Kidney epithelial cell (primary cell): ENCODE measurements around the gene ATAD3C. TPM values are rescaled to one million over a fixed set of nuclear protein-coding genes. Genes with fewer than 3 reads are reported as not detected.

Experiments
- DNase-seq: peaks from one replicate; pipeline ENCODE4 v3.0.0-alpha.2; 2010; ENCODE audit warnings: low read depth
- H3K27me3 ChIP-seq: 2 replicates; pipeline ENCODE4 v1.6.0; 2011; ENCODE audit warnings: low read length; ENCODE audit not compliant: control insufficient read depth, insufficient read depth
- H3K36me3 ChIP-seq: 2 replicates; pipeline ENCODE4 v1.5.1; 2011; ENCODE audit warnings: low read length; ENCODE audit not compliant: control insufficient read depth, insufficient read depth
- H3K4me3 ChIP-seq: 2 replicates; pipeline ENCODE4 v1.5.1; 2011; ENCODE audit warnings: low read depth, mild to moderate bottlenecking, control low read depth, low read length
- total RNA-seq: library from RNA; depleted of rRNA; stranded (reverse); fragments of >200 nt; gene quantifications from 2 replicates; pipeline ENCODE4 v1.2.3, GENCODE V29; 2015
- TF ChIP-seq, protein P1 (sequence below): IDR thresholded peaks from 2 replicates; pipeline ENCODE4 v1.5.1; 2011; ENCODE audit warnings: mild to moderate bottlenecking, moderate library complexity, low read length, control low read depth, inconsistent platforms; ENCODE audit not compliant: insufficient read depth, poor library complexity, severe bottlenecking

Gene ATAD3C
- total RNA-seq, 1 donor from 2014 or later = 0.38 TPM

- DNase-seq = no peak
- TF ChIP-seq, protein P1, sequence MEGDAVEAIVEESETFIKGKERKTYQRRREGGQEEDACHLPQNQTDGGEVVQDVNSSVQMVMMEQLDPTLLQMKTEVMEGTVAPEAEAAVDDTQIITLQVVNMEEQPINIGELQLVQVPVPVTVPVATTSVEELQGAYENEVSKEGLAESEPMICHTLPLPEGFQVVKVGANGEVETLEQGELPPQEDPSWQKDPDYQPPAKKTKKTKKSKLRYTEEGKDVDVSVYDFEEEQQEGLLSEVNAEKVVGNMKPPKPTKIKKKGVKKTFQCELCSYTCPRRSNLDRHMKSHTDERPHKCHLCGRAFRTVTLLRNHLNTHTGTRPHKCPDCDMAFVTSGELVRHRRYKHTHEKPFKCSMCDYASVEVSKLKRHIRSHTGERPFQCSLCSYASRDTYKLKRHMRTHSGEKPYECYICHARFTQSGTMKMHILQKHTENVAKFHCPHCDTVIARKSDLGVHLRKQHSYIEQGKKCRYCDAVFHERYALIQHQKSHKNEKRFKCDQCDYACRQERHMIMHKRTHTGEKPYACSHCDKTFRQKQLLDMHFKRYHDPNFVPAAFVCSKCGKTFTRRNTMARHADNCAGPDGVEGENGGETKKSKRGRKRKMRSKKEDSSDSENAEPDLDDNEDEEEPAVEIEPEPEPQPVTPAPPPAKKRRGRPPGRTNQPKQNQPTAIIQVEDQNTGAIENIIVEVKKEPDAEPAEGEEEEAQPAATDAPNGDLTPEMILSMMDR = no peak
- Histone ChIP-seq H3K4me3 (no peak overlapping the region), H3K27me3 (no peaks in the 10 kb centered on the region), H3K36me3 (no peaks in the 10 kb centered on the region)
These were observed 14.7 kb upstream of the ATAD3C start for GRCh38 chr1:1434824-1435105.

- Histone ChIP-seq H3K27me3 (no peaks in the 10 kb centered on the region), H3K36me3 (no peaks in the 10 kb centered on the region), H3K4me3 (peak within 1 kb of the TSS; percentile 53)
- DNase-seq = no peak
- TF ChIP-seq, protein P1 = no peak
These were observed 14.2 kb upstream of the ATAD3C start, which contains the start of gene VWA1 for GRCh38 chr1:1435106-1435903. TSS of gene VWA1 (plus strand) at chr1:1435690. CDS start at chr1:1435749, 59 bp downstream.

DNA sequence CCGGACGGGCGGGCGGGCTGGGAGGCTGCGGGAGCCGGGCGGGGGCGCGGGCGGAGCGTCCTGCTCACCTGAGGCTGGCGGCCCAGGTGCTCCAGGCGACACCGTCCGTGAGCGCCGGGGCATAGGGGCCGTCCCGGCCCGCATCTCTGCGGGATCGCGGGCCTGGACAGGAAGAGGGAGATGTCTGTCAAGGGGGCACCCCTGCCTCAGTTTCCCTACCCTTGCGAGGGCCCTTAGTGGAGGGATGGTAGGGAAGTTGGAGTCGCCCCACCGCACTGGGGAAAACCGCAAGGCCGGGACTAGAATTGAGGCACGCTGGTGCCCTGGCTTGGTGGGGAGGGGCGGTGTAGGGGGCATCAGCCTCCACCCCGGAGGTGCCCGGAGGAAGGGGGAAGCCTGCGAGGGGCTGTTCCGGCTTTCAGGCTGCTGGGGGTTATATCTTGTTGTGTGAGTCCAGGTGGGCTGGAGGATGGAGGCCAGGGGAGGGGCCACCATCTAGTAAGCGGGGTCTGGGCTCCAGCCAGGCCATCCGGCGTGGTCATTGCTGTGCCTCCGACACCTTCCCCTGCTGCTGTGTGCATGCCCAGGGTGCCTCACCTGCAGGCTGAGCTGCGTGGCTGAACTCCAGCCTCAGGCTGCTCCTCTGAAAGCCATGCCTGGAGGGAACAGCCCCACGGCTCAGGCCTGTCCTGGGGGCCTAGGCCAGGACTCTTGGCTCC lies 13.4 kb upstream of the ATAD3C start:
- Histone ChIP-seq H3K4me3 (peak overlapping the region; percentile 53), H3K36me3 (no peaks in the 10 kb centered on the region), H3K27me3 (no peaks in the 10 kb centered on the region)
- no peak for DNase-seq
- TF ChIP-seq, protein P1 = no peak

- Histone ChIP-seq H3K36me3 (no peaks in the 10 kb centered on the region), H3K27me3 (no peaks in the 10 kb centered on the region), H3K4me3 (peak overlapping the region; percentile 53)
- TF ChIP-seq, protein P1 = no peak
- no peak for DNase-seq
These were observed 12.9 kb upstream of the ATAD3C start for GRCh38 chr1:1436630-1437032.

DNA sequence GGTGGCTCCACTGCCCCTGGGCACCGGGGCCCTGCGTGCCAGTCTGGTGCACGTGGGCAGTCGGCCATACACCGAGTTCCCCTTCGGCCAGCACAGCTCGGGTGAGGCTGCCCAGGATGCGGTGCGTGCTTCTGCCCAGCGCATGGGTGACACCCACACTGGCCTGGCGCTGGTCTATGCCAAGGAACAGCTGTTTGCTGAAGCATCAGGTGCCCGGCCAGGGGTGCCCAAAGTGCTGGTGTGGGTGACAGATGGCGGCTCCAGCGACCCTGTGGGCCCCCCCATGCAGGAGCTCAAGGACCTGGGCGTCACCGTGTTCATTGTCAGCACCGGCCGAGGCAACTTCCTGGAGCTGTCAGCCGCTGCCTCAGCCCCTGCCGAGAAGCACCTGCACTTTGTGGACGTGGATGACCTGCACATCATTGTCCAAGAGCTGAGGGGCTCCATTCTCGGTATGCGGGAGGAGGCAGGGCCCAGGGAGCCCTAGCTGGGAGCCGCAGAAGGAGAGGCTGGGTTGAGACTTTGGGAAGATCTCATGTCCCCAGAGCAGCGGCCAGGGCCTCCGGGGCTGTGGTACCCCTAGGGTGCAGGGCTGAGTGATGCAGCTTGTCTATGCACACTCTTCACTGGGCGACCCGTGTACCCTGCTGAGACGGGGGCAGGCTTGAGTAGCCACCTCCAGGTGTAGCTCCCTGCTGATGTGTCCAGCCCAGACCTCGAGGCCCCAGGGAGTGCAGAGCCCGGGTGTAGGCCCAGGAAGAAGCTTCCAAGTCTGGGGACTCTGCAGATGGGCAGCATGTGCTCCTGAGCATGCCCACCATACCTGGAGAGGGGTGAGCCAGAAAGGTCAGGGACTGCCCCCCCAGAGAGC lies 12.2 kb upstream of the ATAD3C start:
- no peak for DNase-seq
- H3K4me3 ChIP-seq = no peak overlapping the region
- H3K27me3 ChIP-seq = no peaks in the 10 kb centered on the region
- H3K36me3 ChIP-seq = no peaks in the 10 kb centered on the region
- TF ChIP-seq, protein P1 = no peak
